Stimulated activated CD4-positive, alpha-beta T cell treated with anti-CD3 and anti-CD28 coated beads, Interleukin-2, amount 100 ng/mL, for 48 hours (primary cell): ENCODE data around the gene HK1.

Source experiments
- DNase-seq, 2 donors: peaks; one replicate each; pipeline ENCODE4 v3.0.0-alpha.2; 2020

The HK1 gene

GRCh38 chr10:69352569-69353264 lies 74.4 kb downstream of the HK1 start:
- no peak for DNase-seq

DNA sequence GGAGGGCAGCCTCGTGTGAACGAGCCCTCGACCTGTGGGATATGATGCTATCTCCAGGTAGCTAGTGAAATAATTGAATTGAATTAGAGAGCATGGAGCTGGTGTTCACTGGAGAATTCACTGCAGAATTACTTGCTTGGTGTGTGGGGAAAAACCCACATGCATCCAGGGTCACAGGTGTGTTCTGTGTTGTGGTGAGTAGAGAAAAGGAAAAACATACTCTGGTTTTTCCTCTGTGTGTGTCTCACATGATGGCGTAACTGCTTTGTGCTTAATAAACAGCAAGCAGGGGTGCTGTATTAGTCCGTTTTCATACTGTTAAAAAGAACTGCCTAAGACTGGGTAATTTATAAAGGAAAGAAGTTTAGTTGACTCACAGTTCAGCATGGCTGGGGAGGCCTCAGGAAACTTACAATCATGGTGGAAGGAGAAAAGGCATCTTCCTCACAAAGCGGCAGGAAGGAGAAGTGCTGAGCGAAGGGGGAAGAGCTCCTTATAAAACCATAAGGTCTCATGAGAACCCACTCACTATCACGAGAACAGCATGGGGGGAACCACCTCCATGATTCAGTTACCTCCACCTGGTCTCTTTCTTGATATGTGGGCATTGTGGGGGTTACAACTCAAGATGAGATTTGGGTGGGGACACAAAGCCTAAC lies 75.8 kb downstream of the HK1 start:
- no peak for DNase-seq

DNA sequence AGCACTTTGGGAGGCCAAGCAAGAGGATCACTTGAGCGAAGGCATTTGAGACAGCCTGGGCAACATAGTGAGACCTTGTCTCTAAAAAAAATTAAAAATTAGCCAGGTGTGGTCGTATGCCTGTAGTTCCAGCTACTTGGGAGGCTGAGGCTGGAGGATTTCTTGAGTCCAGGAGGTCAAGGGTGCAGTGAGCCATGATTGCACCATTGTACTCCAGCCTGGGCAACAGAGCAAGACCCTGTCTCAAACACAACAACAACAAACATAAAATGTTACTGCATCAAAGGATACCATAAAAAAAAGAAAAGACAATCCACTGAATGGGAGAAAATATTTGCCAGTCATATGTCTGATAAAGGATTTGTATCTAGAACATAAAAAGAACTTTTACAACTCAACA lies 77.9 kb downstream of the HK1 start:
- DNase-seq, result no peak

DNA sequence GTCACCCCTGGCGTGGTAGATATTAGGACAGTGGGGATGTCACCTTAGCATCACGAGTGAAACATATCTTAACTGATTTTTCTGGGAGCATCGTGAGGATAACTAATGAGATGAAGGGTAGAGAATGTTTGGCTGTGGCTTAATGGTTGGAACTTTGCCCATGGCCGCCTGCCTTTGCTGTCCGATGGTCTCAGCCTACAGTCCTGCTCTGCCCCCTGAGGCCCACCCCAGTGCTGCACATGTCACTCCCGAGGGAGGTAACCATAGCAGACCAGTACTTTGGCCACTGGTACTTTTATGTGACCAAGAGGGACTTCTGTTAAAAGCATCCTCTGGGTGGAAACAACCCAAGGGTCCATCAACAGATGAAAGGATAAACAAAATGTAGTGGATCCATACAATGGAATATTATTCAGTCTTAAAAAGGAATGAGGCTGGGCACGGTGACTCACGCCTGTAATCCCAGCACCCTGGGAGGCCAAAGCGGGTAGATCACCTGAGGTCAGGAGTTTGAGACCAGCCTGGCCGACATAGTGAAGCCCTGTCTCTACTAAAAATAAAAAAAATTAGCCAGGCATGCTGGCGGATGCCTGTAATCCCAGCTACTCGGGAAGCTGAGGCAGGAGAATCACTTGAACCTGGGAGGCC lies 80.0 kb downstream of the HK1 start:
- no peak for DNase-seq

DNA sequence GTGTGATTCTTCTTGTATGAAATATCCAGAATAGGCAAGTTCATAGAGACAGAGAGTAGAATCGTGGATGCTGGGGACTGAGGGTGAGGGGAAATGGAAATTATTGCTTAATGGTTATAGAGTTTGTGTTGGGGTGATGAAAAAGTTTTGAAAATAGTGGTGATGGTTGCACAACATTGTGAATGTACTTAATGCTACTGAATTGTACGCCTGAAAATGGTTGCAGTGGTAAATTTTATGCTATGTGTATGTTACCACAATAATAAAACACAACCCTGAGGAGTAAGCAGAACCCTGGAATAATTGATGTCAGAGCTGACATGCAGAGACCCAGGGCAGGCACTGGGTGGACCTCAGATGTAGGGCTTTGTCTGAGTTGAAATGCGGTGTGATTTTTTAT lies 80.9 kb downstream of the HK1 start:
- DNase-seq, result no peak

DNA sequence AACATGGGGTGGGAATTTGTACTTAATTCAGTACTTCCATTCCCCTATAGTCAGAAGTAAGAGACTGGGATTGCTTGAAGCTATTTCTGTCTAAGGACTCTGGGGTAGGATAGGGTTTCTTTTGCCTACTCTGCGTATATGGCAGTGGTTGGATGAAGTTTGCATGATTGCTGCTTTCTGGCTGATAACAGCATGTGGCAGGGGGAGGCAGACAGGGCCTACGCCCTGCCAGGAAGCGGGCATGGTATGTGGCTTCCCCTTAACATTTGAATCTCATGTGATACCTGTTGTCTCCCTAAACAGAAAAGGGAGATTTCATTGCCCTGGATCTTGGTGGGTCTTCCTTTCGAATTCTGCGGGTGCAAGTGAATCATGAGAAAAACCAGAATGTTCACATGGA lies 81.3 kb downstream of the HK1 start:
- no peak for DNase-seq

DNA sequence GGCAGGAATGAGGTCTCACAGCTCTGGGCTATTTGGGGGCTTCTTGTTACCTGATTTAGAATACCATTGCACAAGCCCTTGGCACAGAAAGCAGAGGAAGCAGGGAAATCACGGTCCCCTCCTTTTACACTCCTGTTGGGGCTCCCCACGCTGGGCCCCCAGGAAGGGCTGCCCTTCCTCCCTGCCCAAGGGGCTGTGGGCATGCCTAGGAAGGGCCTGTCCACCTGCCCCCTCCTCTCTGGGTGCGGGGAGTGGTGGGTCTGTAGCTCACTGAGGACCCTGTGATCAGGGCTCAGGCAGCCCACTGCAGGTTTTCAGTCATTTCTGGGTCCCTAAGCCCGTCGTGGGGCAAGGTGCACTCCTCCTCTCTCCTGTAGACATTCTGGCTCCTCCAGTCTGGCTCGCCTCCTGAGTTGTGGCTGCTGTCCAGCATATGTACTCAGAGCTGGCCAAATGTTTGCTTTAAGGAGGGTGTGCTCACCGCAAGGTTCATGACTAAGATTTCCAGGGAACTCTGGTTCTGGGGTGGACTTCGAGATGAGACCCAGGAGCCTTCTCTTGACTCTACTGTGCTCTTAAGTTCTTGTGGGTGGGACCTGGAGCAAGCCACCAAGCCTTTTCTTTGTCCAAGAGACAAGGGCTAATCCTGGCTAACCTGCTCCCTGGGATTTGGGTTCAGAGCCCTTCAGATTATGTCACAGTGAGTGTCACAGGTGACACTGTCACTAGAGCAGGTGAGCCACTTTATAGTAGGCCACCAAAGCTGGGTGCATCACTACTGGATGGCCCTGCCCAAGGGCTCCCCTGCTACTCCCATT lies 82.4 kb downstream of the HK1 start:
- DNase-seq, result no peak

GRCh38 chr10:69361303-69361614 lies 83.0 kb downstream of the HK1 start:
- DNase-seq, result no peak

GRCh38 chr10:69362471-69362954 lies 84.2 kb downstream of the HK1 start:
- DNase-seq, result no peak

- DNase-seq, result no peak
These were observed 85.4 kb downstream of the HK1 start for GRCh38 chr10:69363666-69364065.

GRCh38 chr10:69364232-69364940 lies 86.1 kb downstream of the HK1 start:
- no peak for DNase-seq

DNA sequence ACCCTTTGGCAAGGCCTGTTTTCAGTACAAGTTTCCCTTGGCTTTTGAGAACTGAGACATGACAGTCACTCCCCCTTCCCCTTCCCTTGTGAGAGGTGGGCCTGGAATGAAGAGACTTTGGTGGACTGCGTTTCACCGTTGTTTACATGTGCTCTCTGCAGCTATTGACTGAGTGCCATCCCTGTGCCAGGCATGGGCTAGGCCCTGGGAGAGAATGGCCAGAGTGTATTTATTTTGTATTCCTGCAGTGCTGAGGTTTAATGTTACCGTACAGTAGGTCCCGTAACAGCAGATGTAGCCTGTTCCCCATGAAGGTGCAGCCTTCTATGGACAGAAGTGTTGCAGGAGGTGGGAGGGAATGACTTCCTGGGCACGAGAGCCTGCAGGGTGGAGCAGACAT lies 88.4 kb downstream of the HK1 start:
- no peak for DNase-seq

DNA sequence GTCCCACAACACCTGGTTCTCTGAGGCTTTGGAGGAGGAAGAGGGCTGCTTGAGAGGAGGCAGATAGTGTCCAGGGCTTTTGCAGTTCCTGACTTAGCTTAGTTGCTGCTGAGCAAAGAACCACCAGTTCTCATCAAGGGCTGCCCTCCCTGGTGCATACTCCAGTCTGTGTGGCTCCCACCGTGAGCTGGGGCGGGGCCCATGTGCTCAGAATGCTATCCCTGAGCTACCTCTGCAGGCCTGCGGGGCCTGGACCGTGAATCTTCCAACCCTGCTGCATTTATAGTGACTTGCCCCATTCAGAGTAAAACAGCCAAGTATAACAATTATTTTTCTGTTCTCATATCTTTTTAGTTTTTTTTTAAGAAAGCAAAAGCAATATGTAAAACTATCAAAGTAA lies 89.2 kb downstream of the HK1 start:
- no peak for DNase-seq

- DNase-seq, result no peak
These were observed 94.1 kb downstream of the HK1 start for GRCh38 chr10:69372126-69372980.

GRCh38 chr10:69374242-69374641 lies 95.9 kb downstream of the HK1 start:
- no peak for DNase-seq

GRCh38 chr10:69374931-69375306 lies 96.6 kb downstream of the HK1 start:
- DNase-seq, result no peak

DNA sequence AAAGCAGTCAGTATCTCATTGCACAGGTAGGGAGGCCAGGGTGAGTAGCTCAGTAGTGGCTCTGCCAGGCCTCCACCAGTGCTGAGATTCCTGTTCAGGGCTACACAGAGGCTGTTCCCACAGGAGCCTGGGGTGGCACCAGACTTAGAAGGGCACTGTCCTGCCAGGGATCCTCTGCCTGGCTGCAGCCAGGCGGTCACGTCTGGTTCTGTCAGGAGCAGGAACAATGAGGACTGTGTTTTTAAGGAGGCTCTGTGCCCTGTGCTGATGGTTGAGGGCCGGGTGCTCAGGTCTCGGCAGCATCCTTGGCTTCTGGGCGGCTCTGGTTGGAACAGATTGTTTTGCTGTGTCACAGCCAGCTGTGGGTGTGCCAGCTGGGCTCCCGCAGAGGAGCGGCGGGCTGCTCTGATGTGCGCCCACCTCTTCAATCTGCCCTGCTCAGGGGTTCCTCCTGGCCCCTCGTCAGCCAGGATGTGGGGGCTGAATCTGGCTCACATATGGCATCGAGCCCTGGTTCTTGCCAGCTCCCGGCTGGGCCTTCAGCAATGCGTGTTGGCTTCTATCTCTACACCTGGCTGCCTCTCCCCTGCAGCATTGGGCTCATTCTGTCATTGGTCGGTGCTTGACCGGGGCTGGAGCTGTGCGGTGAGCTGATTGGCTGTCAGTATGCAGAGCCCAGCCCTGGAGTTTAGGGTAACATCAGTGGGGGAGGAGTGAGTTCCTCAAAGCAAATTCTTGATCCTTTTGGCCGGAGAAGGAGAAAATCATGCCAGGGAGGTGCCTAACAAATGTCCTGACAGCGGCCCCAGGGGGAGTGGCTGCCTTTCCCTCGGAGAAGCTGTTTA lies 97.2 kb downstream of the HK1 start:
- no peak for DNase-seq

DNA sequence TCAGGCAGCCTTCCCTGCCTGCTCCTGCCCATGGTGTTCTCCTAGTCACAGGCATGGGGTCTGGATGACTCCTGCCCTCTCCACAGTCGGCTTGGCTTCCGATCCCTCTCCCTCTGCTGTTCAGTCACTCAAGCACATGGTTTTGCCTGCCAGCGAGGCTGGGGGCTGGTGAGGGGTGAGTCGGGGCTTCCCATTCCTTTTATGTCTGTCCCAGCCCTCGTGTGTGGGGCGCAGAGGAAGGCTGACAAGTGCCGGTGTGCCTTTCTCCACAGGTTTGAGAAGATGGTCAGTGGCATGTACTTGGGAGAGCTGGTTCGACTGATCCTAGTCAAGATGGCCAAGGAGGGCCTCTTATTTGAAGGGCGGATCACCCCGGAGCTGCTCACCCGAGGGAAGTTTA lies 98.4 kb downstream of the HK1 start:
- DNase-seq, result no peak

DNA sequence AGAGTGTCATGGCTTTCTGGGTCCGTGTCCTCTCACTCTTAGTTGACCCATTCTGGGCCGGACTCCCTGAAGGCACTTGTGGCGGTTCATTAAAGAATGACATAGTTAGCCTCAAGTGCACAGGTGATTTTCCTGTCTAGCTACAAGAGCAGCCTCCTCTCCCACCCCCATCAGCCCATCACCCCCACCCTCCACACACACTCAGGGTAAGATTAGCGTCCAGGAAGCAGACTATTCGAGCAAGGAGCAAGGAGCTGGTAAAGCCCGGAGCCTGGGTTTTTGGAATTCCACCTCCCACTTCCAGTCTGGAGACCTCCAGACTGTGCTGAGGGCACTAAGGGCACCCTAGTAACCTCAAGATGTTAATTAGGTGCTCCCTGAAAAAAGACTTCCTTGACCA lies 98.9 kb downstream of the HK1 start:
- DNase-seq, result no peak

- no peak for DNase-seq
These were observed 99.6 kb downstream of the HK1 start for GRCh38 chr10:69377933-69378332.

DNA sequence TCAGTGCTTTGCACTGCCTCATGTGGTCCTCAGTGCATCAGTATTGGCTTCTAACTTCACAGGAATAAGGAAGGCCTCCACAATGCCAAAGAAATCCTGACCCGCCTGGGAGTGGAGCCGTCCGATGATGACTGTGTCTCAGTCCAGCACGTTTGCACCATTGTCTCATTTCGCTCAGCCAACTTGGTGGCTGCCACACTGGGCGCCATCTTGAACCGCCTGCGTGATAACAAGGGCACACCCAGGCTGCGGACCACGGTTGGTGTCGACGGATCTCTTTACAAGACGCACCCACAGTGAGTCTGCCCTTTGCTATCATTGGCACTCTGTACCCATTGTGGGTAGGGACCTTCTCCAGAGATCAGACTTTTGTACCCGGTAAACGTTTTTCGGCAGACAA lies 101.5 kb downstream of the HK1 start:
- DNase-seq, result no peak
